HuH-7.5 (cell line): ENCODE data around the gene CORO2B.

Source experiments
- DNase-seq: peaks from one replicate; pipeline ENCODE4 v3.0.0; 2011; ENCODE audit warnings: low spot score

The CORO2B gene

GRCh38 chr15:68578980-68579935 lies at the start of gene CORO2B:
TSS of gene CORO2B (plus strand) at chr15:68578993. CDS start at chr15:68579263, 270 bp downstream.
- no peak for DNase-seq

- DNase-seq: no peak
Observed at GRCh38 chr15:68531387-68532179, 47.2 kb upstream of the CORO2B start.

GRCh38 chr15:68536331-68537095 lies 42.3 kb upstream of the CORO2B start:
- DNase-seq: no peak

- no peak for DNase-seq
Observed at GRCh38 chr15:68537097-68537496, 41.7 kb upstream of the CORO2B start.

- DNase-seq: no peak
Observed at GRCh38 chr15:68537506-68537905, 41.3 kb upstream of the CORO2B start.

GRCh38 chr15:68538311-68538710 lies 40.5 kb upstream of the CORO2B start:
- no peak for DNase-seq

GRCh38 chr15:68541743-68542142 lies 37.0 kb upstream of the CORO2B start:
- no peak for DNase-seq

GRCh38 chr15:68542348-68542747 lies 36.4 kb upstream of the CORO2B start:
- no peak for DNase-seq

- DNase-seq: no peak
Observed at GRCh38 chr15:68542771-68543164, 36.0 kb upstream of the CORO2B start.

- DNase-seq: no peak
Observed at GRCh38 chr15:68543165-68544008, 35.4 kb upstream of the CORO2B start.

- DNase-seq: no peak
Observed at GRCh38 chr15:68546318-68546717, 32.5 kb upstream of the CORO2B start.

GRCh38 chr15:68548364-68548763 lies 30.4 kb upstream of the CORO2B start:
- no peak for DNase-seq

- no peak for DNase-seq
Observed at GRCh38 chr15:68550004-68550403, 28.8 kb upstream of the CORO2B start.

- peak; percentile 78 for DNase-seq
Observed at GRCh38 chr15:68550498-68551295, 28.1 kb upstream of the CORO2B start.

GRCh38 chr15:68551296-68551635 lies 27.5 kb upstream of the CORO2B start:
- DNase-seq: no peak

- no peak for DNase-seq
Observed at GRCh38 chr15:68552344-68552743, 26.4 kb upstream of the CORO2B start.

- no peak for DNase-seq
Observed at GRCh38 chr15:68552773-68553172, 26.0 kb upstream of the CORO2B start.

GRCh38 chr15:68553314-68553993 lies 25.3 kb upstream of the CORO2B start:
- DNase-seq: no peak

GRCh38 chr15:68553994-68554720 lies 24.6 kb upstream of the CORO2B start:
- peak; percentile 62 for DNase-seq
